Stomach (tissue), 4 donors: ENCODE data around the gene TOX3.

Experiments
- CTCF ChIP-seq, 7 experiments: fragments of 450-650 bp in 4 of 7; fragments of 200-600 bp in 3 of 7; sonication (generic) in 3 of 7; IDR thresholded peaks; one replicate each; pipeline ENCODE4 v1.5.1; 2016 to 2019; ENCODE audit warnings: antibody characterized with exemption in 7 of 7, control low read depth in 2 of 7, mild to moderate bottlenecking in 1 of 7
- EP300 ChIP-seq: sonication (generic); formaldehyde crosslinking; IDR thresholded peaks from one replicate; pipeline ENCODE4 v1.6.1; 2017; ENCODE audit warnings: antibody characterized with exemption
- POLR2A ChIP-seq, 4 donors: fragments of 450-650 bp; IDR thresholded peaks; one replicate each; pipeline ENCODE4 v1.6.1; 2016; ENCODE audit warnings: antibody characterized with exemption in 4 of 4, control low read depth in 2 of 4, mild to moderate bottlenecking in 1 of 4, moderate library complexity in 1 of 4

GRCh38 chr16:52581530-52581929 is 34.6 kb upstream of the TOX3 start:
- peak in 1 of 7 experiments; percentile 32 for TF ChIP-seq CTCF (IDR thresholded peaks at IDR 0.05)
- no peak for TF ChIP-seq POLR2A (IDR thresholded peaks at IDR 0.05)
- no peak for TF ChIP-seq EP300
